ENCODE results near the gene SKOR2.

- TF ChIP-seq CTCF (IDR thresholded peaks at IDR 0.05) = no peak
- no peak for TF ChIP-seq POLR2A (IDR thresholded peaks at IDR 0.05)
Measured at GRCh38 chr18:47286776-47287410, 35.4 kb upstream of the SKOR2 start.

Data from uterus (tissue), 2 donors.